HepG2 (cell line): ENCODE measurements around the gene SPATA25. TPM values are rescaled to one million over a fixed set of nuclear protein-coding genes. Genes with fewer than 3 reads are reported as not detected.

ENCODE experiments used
- ADNP ChIP-seq: sonication (generic); formaldehyde crosslinking; IDR thresholded peaks from 2 replicates; pipeline ENCODE4 v1.4.0; 2020; ENCODE audit warnings: missing genetic modification reagents
- ELF3 ChIP-seq: IDR thresholded peaks from 2 replicates; pipeline ENCODE4 v1.6.1; 2016; ENCODE audit warnings: missing genetic modification reagents, missing compliant biosample characterization
- FOXP1 ChIP-seq, 2 experiments: fragments of 450-650 bp in 1 of 2; IDR thresholded peaks; 2 replicates each; pipeline ENCODE4 v1.6.1; 2017 to 2018; ENCODE audit warnings: antibody characterized with exemption in 1 of 2
- MBD4 ChIP-seq: IDR thresholded peaks from 2 replicates; pipeline ENCODE4 v1.6.1; 2012; ENCODE audit warnings: low read length, inconsistent platforms, borderline replicate concordance
- NFKB2 ChIP-seq: sonication (generic); formaldehyde crosslinking; IDR thresholded peaks from 2 replicates; pipeline ENCODE4 v1.4.0; 2020; ENCODE audit warnings: missing genetic modification reagents, borderline replicate concordance
- ZNF251 ChIP-seq: sonication (generic); formaldehyde crosslinking; IDR thresholded peaks from 2 replicates; pipeline ENCODE4 v1.9.0; 2021; ENCODE audit warnings: mild to moderate bottlenecking, missing genetic modification reagents
- ZNF570 ChIP-seq: sonication (generic); formaldehyde crosslinking; IDR thresholded peaks from 2 replicates; pipeline ENCODE4 v1.4.0; 2020; ENCODE audit warnings: mild to moderate bottlenecking, missing genetic modification reagents, borderline replicate concordance
- ZNF614 ChIP-seq: IDR thresholded peaks from 2 replicates; pipeline ENCODE4 v1.6.1; 2018; ENCODE audit warnings: missing biosample characterization, missing genetic modification reagents, inconsistent platforms, borderline replicate concordance
- ZNF670 ChIP-seq: sonication (generic); formaldehyde crosslinking; IDR thresholded peaks from 2 replicates; pipeline ENCODE4 v1.8.0; 2022; ENCODE audit warnings: mild to moderate bottlenecking, missing genetic modification reagents, borderline replicate concordance
- ZNF672 ChIP-seq: sonication (generic); formaldehyde crosslinking; IDR thresholded peaks from 2 replicates; pipeline ENCODE4 v1.8.1; 2022; ENCODE audit warnings: missing genetic modification reagents
- polyA plus RNA-seq, 8 experiments: library from polyadenylated mRNA; depleted of rRNA in 3 of 8; stranded (reverse) in 7 of 8; unstranded in 1 of 8; fragments of >200 nt; fragmentation: Illumina TruSeq in 4 of 8; extraction: Trizol in 4 of 8; gene quantifications; 2 replicates each; pipeline versions ENCODE4 v1.2.1 to v1.2.3, GENCODE V29; 2011 to 2016; ENCODE audit warnings: low read depth in 4 of 8, missing spikeins in 1 of 8, mixed read lengths in 1 of 8; ENCODE audit not compliant: insufficient read depth in 1 of 8
- total RNA-seq, 5 experiments: library from RNA; depleted of rRNA; stranded (reverse); fragments of >200 nt; fragmentation: Illumina TruSeq; extraction: Trizol; gene quantifications; 2 replicates each; pipeline ENCODE4 v1.2.3, GENCODE V29; 2016; ENCODE audit warnings: low read depth in 1 of 5
- TF ChIP-seq, protein P1 (sequence below): sonication (generic); formaldehyde crosslinking; IDR thresholded peaks from 2 replicates; pipeline ENCODE4 v1.8.1; 2023; ENCODE audit warnings: missing genetic modification reagents, inconsistent platforms, borderline replicate concordance
- TF ChIP-seq, protein P2 (sequence below), 2 experiments: IDR thresholded peaks; 2 replicates each; pipeline ENCODE4 v1.6.1; 2011 to 2012; ENCODE audit warnings: low read length in 2 of 2, borderline replicate concordance in 1 of 2, low read depth in 1 of 2, mild to moderate bottlenecking in 1 of 2, moderate library complexity in 1 of 2

SPATA25 gene
- total and polyA plus RNA-seq, 2 of the 13 experiments (the other 11 are each of a cell fraction or from before 2014, with no cell fraction given), result 4.8 to 7.6 TPM

DNA sequence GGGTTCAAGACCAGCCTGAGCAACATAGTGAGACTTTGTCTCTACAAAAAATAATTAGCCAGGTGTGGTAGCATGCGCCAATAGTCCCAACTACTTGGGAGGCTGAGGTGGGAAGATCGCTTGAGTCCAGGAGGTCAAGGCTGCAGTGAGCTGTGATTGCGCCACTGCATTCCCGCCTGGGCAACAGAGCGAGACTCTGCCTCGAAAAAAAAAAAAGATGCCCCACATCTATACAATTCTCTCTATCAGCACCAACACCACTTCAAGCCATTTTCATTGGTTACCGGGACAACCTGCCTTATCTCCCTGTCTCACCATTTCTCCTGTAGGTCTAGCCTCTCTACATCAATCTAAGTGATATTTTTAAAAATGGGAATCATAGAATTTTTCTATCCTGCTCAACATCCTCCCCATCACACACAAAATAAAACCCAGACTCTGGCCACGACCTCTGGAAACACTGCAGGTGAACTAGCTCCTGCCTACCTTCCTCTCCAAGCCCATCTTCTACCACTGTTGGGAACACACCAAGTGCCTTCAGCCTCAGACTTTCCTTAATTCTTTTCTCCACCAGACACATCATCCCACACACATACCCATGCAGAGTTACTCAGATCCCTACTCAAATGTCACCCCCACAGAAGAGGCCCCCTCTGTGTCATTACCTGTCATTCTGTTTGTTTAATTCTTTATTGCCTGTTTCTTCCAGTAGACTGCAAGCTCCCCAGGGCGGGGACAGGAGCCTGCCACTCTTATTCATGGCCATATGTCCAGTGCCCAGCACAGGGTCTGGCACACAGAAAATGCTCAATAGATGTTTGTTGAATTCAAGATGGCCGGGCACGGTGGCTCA, 34.1 kb upstream of the SPATA25 start (continued):
- TF ChIP-seq MBD4 (no peak), ZNF251 (CRISPR knock-in tag) (no peak), ZNF570 (CRISPR knock-in tag) (no peak), ZNF672 (no peak), FOXP1 (IDR thresholded peaks at IDR 0.05) (no peak), FOXP1 (CRISPR knock-in tag; IDR thresholded peaks at IDR 0.05) (no peak), NFKB2 (CRISPR knock-in tag) (no peak), ELF3 (no peak), ZNF614 (CRISPR knock-in tag) (no peak), ADNP (peak; percentile 85), ZNF670 (no peak)
- TF ChIP-seq, protein P1, sequence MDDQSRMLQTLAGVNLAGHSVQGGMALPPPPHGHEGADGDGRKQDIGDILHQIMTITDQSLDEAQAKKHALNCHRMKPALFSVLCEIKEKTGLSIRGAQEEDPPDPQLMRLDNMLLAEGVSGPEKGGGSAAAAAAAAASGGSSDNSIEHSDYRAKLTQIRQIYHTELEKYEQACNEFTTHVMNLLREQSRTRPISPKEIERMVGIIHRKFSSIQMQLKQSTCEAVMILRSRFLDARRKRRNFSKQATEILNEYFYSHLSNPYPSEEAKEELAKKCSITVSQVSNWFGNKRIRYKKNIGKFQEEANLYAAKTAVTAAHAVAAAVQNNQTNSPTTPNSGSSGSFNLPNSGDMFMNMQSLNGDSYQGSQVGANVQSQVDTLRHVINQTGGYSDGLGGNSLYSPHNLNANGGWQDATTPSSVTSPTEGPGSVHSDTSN (CRISPR knock-in tag), result no peak
- TF ChIP-seq, protein P2, sequence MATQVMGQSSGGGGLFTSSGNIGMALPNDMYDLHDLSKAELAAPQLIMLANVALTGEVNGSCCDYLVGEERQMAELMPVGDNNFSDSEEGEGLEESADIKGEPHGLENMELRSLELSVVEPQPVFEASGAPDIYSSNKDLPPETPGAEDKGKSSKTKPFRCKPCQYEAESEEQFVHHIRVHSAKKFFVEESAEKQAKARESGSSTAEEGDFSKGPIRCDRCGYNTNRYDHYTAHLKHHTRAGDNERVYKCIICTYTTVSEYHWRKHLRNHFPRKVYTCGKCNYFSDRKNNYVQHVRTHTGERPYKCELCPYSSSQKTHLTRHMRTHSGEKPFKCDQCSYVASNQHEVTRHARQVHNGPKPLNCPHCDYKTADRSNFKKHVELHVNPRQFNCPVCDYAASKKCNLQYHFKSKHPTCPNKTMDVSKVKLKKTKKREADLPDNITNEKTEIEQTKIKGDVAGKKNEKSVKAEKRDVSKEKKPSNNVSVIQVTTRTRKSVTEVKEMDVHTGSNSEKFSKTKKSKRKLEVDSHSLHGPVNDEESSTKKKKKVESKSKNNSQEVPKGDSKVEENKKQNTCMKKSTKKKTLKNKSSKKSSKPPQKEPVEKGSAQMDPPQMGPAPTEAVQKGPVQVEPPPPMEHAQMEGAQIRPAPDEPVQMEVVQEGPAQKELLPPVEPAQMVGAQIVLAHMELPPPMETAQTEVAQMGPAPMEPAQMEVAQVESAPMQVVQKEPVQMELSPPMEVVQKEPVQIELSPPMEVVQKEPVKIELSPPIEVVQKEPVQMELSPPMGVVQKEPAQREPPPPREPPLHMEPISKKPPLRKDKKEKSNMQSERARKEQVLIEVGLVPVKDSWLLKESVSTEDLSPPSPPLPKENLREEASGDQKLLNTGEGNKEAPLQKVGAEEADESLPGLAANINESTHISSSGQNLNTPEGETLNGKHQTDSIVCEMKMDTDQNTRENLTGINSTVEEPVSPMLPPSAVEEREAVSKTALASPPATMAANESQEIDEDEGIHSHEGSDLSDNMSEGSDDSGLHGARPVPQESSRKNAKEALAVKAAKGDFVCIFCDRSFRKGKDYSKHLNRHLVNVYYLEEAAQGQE (IDR thresholded peaks at IDR 0.05; ENCODE audit: borderline replicate concordance in 1 of 2, low read depth in 1 of 2, low read length in 2 of 2), result no peak
- TF ChIP-seq, all 625 proteins: peak for 88
